CD4-positive, alpha-beta memory T cell (primary cell): ENCODE results near the gene ZNF639. TPM values are rescaled to one million over a fixed set of nuclear protein-coding genes. Genes with fewer than 3 reads are reported as not detected.
"Not testable (repeated sequence)": the region's sequence is repeated elsewhere in the genome, so short reads cannot be mapped to it uniquely, and the experiment has no call there.

Experiments used
- CTCF ChIA-PET: fragments of 350-600 bp; sonication (Branson Sonifier 250); formaldehyde crosslinking; loops from one replicate; lab custom pipeline; 2021; ENCODE audit warnings: inconsistent platforms; ENCODE audit not compliant: partially characterized antibody; lab: Charles Lee
- POLR2A ChIA-PET: fragments of 350-600 bp; sonication (Branson Sonifier 250); formaldehyde crosslinking; loops from one replicate; lab custom pipeline; 2021; ENCODE audit not compliant: partially characterized antibody; lab: Charles Lee
- DNase-seq, 5 donors: peaks; one replicate each; pipeline versions ENCODE4 v3.0.0 to v3.0.0-alpha.2; 2020 to 2022; ENCODE audit warnings: mixed read lengths in 1 of 5
- H3K27ac ChIP-seq: one replicate; pipeline ENCODE4 v1.7.0; 2013; ENCODE audit warnings: low read depth, low read length
- H3K27me3 ChIP-seq: 2 replicates; pipeline ENCODE4 v1.7.0; 2013; ENCODE audit warnings: mild to moderate bottlenecking, low read length, moderate library complexity; ENCODE audit not compliant: insufficient read depth
- H3K36me3 ChIP-seq: 2 replicates; pipeline ENCODE4 v1.7.0; 2013; ENCODE audit warnings: mild to moderate bottlenecking, low read length, moderate library complexity; ENCODE audit not compliant: insufficient read depth
- H3K4me1 ChIP-seq: 2 replicates; pipeline ENCODE4 v1.7.0; 2013; ENCODE audit warnings: mild to moderate bottlenecking, low read length, moderate library complexity; ENCODE audit not compliant: insufficient read depth
- H3K4me3 ChIP-seq, 2 donors: one replicate each; pipeline ENCODE4 v1.7.0; 2013; ENCODE audit warnings: low read length in 2 of 2, mild to moderate bottlenecking in 1 of 2
- H3K9me3 ChIP-seq, 2 donors: one replicate each; pipeline ENCODE4 v1.7.0; 2013; ENCODE audit warnings: low read length in 2 of 2, control low read depth in 1 of 2; ENCODE audit not compliant: control insufficient read depth in 1 of 2
- H3K27ac Mint-ChIP-seq, 7 donors: one replicate each; pipeline ENCODE4 v1.8.0; 2020 to 2021; ENCODE audit warnings: mixed read lengths in 7 of 7, mild to moderate bottlenecking in 6 of 7, inconsistent platforms in 3 of 7, moderate library complexity in 3 of 7
- H3K27me3 Mint-ChIP-seq, 2 donors: one replicate each; pipeline ENCODE4 v1.8.0; 2020 to 2021; ENCODE audit warnings: mixed read lengths in 2 of 2
- H3K36me3 Mint-ChIP-seq, 2 donors: one replicate each; pipeline ENCODE4 v1.8.0; 2020 to 2021; ENCODE audit warnings: mixed read lengths in 2 of 2, inconsistent platforms in 1 of 2, mild to moderate bottlenecking in 1 of 2
- H3K4me1 Mint-ChIP-seq, 4 donors: one replicate each; pipeline ENCODE4 v1.8.0; 2020 to 2021; ENCODE audit warnings: mixed read lengths in 4 of 4, mild to moderate bottlenecking in 1 of 4
- H3K4me3 Mint-ChIP-seq, 8 donors: one replicate each; pipeline ENCODE4 v1.8.0; 2020 to 2021; ENCODE audit warnings: mixed read lengths in 8 of 8, mild to moderate bottlenecking in 7 of 8, moderate library complexity in 6 of 8, inconsistent platforms in 3 of 8
- H3K9me3 Mint-ChIP-seq, 8 donors: one replicate each; pipeline ENCODE4 v1.8.0; 2020 to 2021; ENCODE audit warnings: mixed read lengths in 8 of 8, mild to moderate bottlenecking in 5 of 8, inconsistent platforms in 3 of 8, moderate library complexity in 1 of 8
- intact Hi-C: fragments of 100-400 bp; cut with micrococcal nuclease; formaldehyde crosslinking; loops from one replicate; pipeline ENCODE4 v1.15.1; 2023
- polyA plus RNA-seq, 2 donors: library from polyadenylated mRNA; unstranded; fragments of 300-500 nt; fragmentation: Illumina TruSeq; gene quantifications; one replicate each; pipeline ENCODE4 v1.2.3, GENCODE V29; 2021
- total RNA-seq, 2 experiments: library from RNA; stranded (reverse); gene quantifications; one replicate each; pipeline ENCODE4 v1.2.3, GENCODE V29; 2021

Gene ZNF639, protein sequence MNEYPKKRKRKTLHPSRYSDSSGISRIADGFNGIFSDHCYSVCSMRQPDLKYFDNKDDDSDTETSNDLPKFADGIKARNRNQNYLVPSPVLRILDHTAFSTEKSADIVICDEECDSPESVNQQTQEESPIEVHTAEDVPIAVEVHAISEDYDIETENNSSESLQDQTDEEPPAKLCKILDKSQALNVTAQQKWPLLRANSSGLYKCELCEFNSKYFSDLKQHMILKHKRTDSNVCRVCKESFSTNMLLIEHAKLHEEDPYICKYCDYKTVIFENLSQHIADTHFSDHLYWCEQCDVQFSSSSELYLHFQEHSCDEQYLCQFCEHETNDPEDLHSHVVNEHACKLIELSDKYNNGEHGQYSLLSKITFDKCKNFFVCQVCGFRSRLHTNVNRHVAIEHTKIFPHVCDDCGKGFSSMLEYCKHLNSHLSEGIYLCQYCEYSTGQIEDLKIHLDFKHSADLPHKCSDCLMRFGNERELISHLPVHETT
- total RNA-seq (10 to 100 TPM; 43.2 to 45.6 TPM), polyA plus RNA-seq (10 to 100 TPM; 55.1 to 70.1 TPM)

DNA sequence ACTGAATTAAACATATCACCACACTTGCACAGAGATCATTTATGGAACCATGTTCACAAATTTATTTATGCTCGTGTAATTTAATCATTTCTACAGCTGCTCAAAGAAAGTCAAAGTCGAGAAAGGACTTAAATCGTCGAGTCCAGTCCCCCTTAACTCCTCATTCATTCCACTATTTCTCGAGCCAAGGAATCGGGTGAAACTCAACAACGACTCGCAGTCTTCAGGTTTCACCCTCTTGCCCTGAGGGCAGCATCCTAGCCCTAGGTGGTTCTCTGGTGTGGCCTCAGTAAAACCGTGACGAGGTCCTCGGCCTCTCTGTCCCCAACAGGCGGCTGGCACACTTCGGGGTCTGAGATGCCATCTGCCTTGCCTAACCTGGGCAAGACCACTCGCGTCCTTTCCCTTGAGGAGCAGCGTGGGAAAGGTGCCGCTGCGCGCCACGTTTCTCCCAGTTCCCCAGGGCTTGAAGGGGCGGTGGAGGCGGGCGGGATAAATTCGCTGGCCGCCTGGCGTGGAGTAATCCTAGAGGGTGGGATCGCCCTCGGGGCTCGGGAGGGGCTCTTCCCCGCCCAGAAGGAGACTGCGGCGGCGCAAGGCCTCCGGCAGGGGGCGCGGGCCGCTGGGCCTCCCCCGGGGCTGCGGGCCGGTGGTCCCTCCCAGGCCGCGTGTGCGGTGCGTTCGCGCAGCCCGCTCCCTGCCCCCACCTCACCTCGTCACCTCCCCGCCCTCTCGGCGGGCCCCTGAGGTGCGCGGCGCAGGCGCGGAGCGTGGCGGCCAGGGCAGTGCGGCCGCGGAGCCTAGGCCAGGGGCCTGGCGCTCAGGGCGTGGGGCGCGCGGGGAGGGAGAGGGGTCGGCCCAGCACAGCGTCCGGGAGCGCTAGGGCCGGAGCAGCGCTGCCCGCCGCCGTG is at the start of gene ZNF639:
TSS of gene ZNF639 (plus strand) at position 746 of the 911 bp plus-strand sequence. CDS start 5,263 bp downstream, outside the sequence.
- Mint-ChIP-seq H3K9me3 (peaks cover 0 to 1% (median 0%) of the 10 kb centered on the region in 8 donors), H3K27me3 (no peaks in the 10 kb centered on the region), H3K36me3 (peaks cover 0 to 18% of the 10 kb centered on the region in 2 donors), H3K4me3 (peak within 1 kb of the TSS; percentile 90 to 96 (median 92)), H3K4me1 (peaks cover 25 to 39% (median 31%) of the 10 kb centered on the region in 4 donors), H3K27ac (peak within 1 kb of the TSS; percentile 87 to 97 (median 97))
- intact Hi-C loops = loop anchor here (1.0 to 5.0 kb wide), 5 partner anchors 25 to 1280 kb away; partner anchors contain the start of genes MFN1, PIK3CA and TTC14
- DNase-seq = peak; percentile 83 to 88 (median 87)
- Histone ChIP-seq H3K4me3 (peak within 1 kb of the TSS; percentile 70 to 83), H3K9me3 (no peaks in the 10 kb centered on the region), H3K4me1 (peaks cover 32% of the 10 kb centered on the region), H3K36me3 (no peaks in the 10 kb centered on the region), H3K27me3 (no peaks in the 10 kb centered on the region), H3K27ac (peak within 1 kb of the TSS; percentile 98)
- ChIA-PET CTCF (interaction anchor here (0.8 to 9.3 kb wide), 19 partner anchors 10 to 886 kb away, joined by 3 to 80 read pairs (median 5); partner anchors contain the start of genes ACTL6A, PIK3CA and ZMAT3), POLR2A (interaction anchor here (1.0 to 2.7 kb wide), 12 partner anchors 23 to 307 kb away, joined by 3 to 45 read pairs (median 7); partner anchors contain the start of genes ACTL6A, MFN1, PIK3CA and ZMAT3)

DNA sequence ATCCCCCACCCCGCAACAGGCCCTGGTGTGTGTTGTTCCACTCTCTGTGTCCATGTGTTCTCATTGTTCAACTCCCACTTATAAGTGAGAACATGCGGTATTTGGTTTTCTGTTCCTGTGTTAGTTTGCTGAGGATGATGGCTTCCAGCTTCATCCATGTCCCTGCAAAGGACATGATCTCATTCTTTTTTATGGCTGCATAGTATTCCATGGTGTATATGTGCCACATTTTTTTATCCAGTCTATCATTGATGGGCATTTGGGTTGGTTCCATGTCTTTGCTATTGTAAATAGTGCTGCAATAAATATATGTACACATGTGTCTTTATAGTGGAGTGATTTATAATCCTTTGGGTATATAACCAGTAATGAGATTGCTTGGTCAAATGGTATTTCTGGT is 48.4 kb upstream of the ZNF639 start:
- CTCF ChIA-PET, H3K27ac Mint-ChIP-seq, H3K36me3 Mint-ChIP-seq, POLR2A ChIA-PET, H3K9me3 Mint-ChIP-seq, intact Hi-C loops, H3K9me3 ChIP-seq, H3K4me3 ChIP-seq, H3K4me1 ChIP-seq, H3K27me3 ChIP-seq, H3K27ac ChIP-seq, H3K4me1 Mint-ChIP-seq, DNase-seq, H3K36me3 ChIP-seq, H3K4me3 Mint-ChIP-seq: not testable (repeated sequence)
- peaks cover 12 to 18% of the 10 kb centered on the region in 2 donors for H3K27me3 Mint-ChIP-seq

DNA sequence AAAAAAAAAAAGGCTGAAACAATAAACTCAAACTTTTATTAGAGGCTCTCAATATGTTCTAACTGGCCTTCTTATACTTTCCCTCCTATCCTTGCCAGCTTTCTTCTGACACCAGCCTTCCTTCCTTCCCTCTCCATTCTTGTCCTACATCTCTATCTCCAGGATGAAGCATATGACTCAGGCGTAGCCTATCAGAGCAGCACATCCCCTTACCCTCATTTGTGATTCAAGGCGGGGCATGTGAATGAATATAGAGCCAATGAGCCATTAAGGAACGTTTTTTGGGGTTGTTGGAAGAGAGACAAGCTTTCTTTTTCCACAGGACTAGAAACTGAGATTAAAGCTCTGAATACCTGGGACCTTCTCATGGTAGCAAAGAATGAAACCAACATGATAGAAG is 46.8 kb upstream of the ZNF639 start:
- Histone ChIP-seq H3K27me3 (peaks cover 3% of the 10 kb centered on the region), H3K9me3 (no peaks in the 10 kb centered on the region), H3K4me3 (no peak overlapping the region), H3K27ac (no peak overlapping the region), H3K36me3 (no peaks in the 10 kb centered on the region), H3K4me1 (no peaks in the 10 kb centered on the region)
- no peak for DNase-seq
- Mint-ChIP-seq H3K9me3 (no peaks in the 10 kb centered on the region), H3K27me3 (peaks cover 11 to 21% of the 10 kb centered on the region in 2 donors), H3K27ac (no peak overlapping the region), H3K36me3 (no peaks in the 10 kb centered on the region), H3K4me1 (no peaks in the 10 kb centered on the region), H3K4me3 (no peak overlapping the region)
- CTCF ChIA-PET = no interaction called here
- POLR2A ChIA-PET = no interaction called here
- intact Hi-C loops = no loop called here

DNA sequence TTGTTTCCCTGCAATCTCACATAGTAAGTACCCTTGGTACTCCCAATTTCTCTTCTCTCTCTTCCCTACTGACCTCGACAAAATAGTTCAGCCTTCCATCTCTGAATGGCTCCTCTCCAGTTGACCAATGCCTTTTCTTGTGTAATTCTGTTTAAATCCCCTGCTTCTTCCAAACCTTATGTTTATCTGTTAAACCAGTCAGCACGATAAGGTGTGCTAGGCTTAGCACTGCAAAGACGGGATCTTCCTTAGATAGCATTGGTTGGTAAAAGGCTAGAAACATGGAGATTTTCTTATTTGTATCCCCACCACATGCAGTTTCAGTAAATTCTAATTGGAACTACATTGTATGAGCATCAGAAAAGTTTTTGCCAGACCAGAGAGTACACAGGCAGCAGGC is 46.1 kb upstream of the ZNF639 start:
- no peak for DNase-seq
- Histone ChIP-seq H3K4me1 (no peaks in the 10 kb centered on the region), H3K36me3 (no peaks in the 10 kb centered on the region), H3K4me3 (no peak overlapping the region), H3K27ac (no peak overlapping the region), H3K27me3 (peaks cover 3% of the 10 kb centered on the region), H3K9me3 (no peaks in the 10 kb centered on the region)
- H3K27ac Mint-ChIP-seq = no peak overlapping the region
- no peaks in the 10 kb centered on the region for H3K36me3 Mint-ChIP-seq
- no peaks in the 10 kb centered on the region for H3K9me3 Mint-ChIP-seq
- CTCF ChIA-PET = no interaction called here
- POLR2A ChIA-PET = no interaction called here
- peaks cover 11 to 21% of the 10 kb centered on the region in 2 donors for H3K27me3 Mint-ChIP-seq
- intact Hi-C loops = no loop called here
- no peak overlapping the region for H3K4me3 Mint-ChIP-seq
- H3K4me1 Mint-ChIP-seq = no peaks in the 10 kb centered on the region

DNA sequence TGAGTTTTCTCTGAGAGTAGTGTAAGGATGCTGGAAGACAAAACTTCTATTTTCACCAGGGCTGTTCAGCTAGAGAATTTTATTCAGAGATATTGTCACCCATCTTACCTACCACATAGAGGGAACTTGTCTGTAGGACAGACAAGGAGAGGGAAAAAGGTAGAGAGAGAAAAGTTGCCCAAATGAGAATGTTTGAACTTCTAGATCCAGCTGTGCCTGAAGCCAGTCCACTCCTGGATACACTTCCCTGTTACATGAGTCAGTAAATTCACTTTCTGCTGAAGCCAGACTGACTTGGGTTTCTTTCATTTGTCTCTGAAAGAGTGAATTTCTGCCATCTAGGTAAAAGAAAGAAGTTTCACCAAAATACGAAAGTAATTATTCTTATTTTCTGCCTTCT is 44.7 kb upstream of the ZNF639 start:
- POLR2A ChIA-PET = no interaction called here
- Histone ChIP-seq H3K4me3 (no peak overlapping the region), H3K9me3 (no peaks in the 10 kb centered on the region), H3K4me1 (no peaks in the 10 kb centered on the region), H3K27ac (no peak overlapping the region), H3K27me3 (peaks cover 3% of the 10 kb centered on the region), H3K36me3 (no peaks in the 10 kb centered on the region)
- no peak for DNase-seq
- intact Hi-C loops = no loop called here
- CTCF ChIA-PET = no interaction called here
- Mint-ChIP-seq H3K4me3 (no peak overlapping the region), H3K27me3 (peaks cover 13 to 24% of the 10 kb centered on the region in 2 donors), H3K27ac (no peak overlapping the region), H3K9me3 (no peaks in the 10 kb centered on the region), H3K36me3 (no peaks in the 10 kb centered on the region), H3K4me1 (no peaks in the 10 kb centered on the region)

DNA sequence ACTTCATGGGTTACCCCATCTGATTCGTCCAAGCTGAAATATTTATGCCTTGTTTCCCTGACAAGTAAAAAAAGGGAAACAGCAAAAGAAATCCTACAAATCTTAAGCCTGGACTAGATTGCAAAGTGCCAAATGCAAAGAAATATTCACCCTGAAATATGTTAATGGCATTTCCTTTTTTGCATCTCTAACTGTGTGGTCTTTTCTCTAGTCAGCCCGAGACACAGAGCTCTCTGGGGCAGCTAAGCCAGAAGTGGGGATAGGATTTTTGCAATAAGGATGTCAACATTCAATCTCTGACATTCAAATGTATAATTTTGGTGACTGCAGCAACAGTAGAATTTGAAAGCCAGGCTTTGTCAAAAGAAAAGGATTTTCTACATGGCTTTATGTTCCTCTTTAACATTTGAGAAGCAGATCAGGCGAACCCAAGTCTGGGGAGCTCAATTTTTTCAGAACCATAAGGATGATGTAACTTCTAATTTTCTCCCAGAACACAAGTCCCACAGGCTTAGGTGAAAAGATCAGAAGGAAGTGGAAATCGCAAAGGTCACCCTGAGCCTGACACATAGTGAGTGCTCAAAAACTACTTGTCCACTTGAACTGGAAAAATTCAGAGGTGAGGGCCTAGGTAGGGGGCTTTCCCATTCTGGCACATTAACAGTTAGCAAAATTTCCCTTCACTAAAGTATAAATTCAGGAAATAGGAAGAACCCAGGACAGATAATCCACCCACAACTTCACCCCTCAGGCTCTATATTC is 43.7 kb upstream of the ZNF639 start:
- Histone ChIP-seq H3K36me3 (no peaks in the 10 kb centered on the region), H3K27me3 (peaks cover 3% of the 10 kb centered on the region), H3K4me3 (no peak overlapping the region), H3K27ac (no peak overlapping the region), H3K4me1 (no peaks in the 10 kb centered on the region), H3K9me3 (no peaks in the 10 kb centered on the region)
- Mint-ChIP-seq H3K36me3 (no peaks in the 10 kb centered on the region), H3K4me1 (no peaks in the 10 kb centered on the region), H3K9me3 (no peaks in the 10 kb centered on the region), H3K27ac (no peak overlapping the region), H3K27me3 (peaks cover 13 to 24% of the 10 kb centered on the region in 2 donors), H3K4me3 (no peak overlapping the region)
- ChIA-PET CTCF (no interaction called here), POLR2A (no interaction called here)
- intact Hi-C loops = no loop called here
- DNase-seq = no peak
